ENCODE results near the gene OR10A3. TPM values are rescaled to one million over a fixed set of nuclear protein-coding genes. Genes with fewer than 3 reads are reported as not detected.

OR10A3 gene
- total RNA-seq, 4 donors from 2014 or later, result not detected

GRCh38 chr11:7910286-7910788, 31.2 kb downstream of the OR10A3 start:
- no peaks in the 10 kb centered on the region for H3K36me3 ChIP-seq
- H3K4me1 ChIP-seq, result no peaks in the 10 kb centered on the region
- no peak overlapping the region for H3K4me3 ChIP-seq
- H3K27me3 ChIP-seq, result no peaks in the 10 kb centered on the region
- no peaks in the 10 kb centered on the region for H3K9me3 ChIP-seq
- TF ChIP-seq POLR2A (IDR thresholded peaks at IDR 0.05), result no peak
- no peak for TF ChIP-seq CTCF (IDR thresholded peaks at IDR 0.05)
- no peak overlapping the region for H3K27ac ChIP-seq
- DNase-seq, result no peak

- Histone ChIP-seq H3K36me3 (no peaks in the 10 kb centered on the region), H3K27ac (no peak overlapping the region), H3K4me1 (no peaks in the 10 kb centered on the region), H3K27me3 (no peaks in the 10 kb centered on the region), H3K9me3 (no peaks in the 10 kb centered on the region), H3K4me3 (no peak overlapping the region)
- TF ChIP-seq CTCF (IDR thresholded peaks at IDR 0.05) (no peak), POLR2A (IDR thresholded peaks at IDR 0.05) (no peak)
- no peak for DNase-seq
Measured at GRCh38 chr11:7909585-7910285, 31.8 kb downstream of the OR10A3 start.

GRCh38 chr11:7907121-7907520, 34.4 kb downstream of the OR10A3 start:
- H3K27ac ChIP-seq, result no peak overlapping the region
- no peaks in the 10 kb centered on the region for H3K4me1 ChIP-seq
- H3K4me3 ChIP-seq, result no peak overlapping the region
- TF ChIP-seq CTCF (IDR thresholded peaks at IDR 0.05) (no peak), POLR2A (IDR thresholded peaks at IDR 0.05) (no peak)
- no peaks in the 10 kb centered on the region for H3K36me3 ChIP-seq
- no peak for DNase-seq
- H3K27me3 ChIP-seq, result no peaks in the 10 kb centered on the region
- no peaks in the 10 kb centered on the region for H3K9me3 ChIP-seq

GRCh38 chr11:7906481-7906880, 35.0 kb downstream of the OR10A3 start:
- no peaks in the 10 kb centered on the region for H3K27me3 ChIP-seq
- no peaks in the 10 kb centered on the region for H3K36me3 ChIP-seq
- TF ChIP-seq CTCF (IDR thresholded peaks at IDR 0.05) (no peak), POLR2A (IDR thresholded peaks at IDR 0.05) (no peak)
- H3K4me1 ChIP-seq, result no peaks in the 10 kb centered on the region
- no peak for DNase-seq
- no peak overlapping the region for H3K4me3 ChIP-seq
- H3K9me3 ChIP-seq, result no peaks in the 10 kb centered on the region
- H3K27ac ChIP-seq, result no peak overlapping the region

- no peak overlapping the region for H3K4me3 ChIP-seq
- H3K4me1 ChIP-seq, result no peaks in the 10 kb centered on the region
- H3K27me3 ChIP-seq, result no peaks in the 10 kb centered on the region
- H3K27ac ChIP-seq, result no peak overlapping the region
- no peaks in the 10 kb centered on the region for H3K9me3 ChIP-seq
- H3K36me3 ChIP-seq, result no peaks in the 10 kb centered on the region
- no peak for DNase-seq
- no peak for TF ChIP-seq CTCF (IDR thresholded peaks at IDR 0.05)
- TF ChIP-seq POLR2A (IDR thresholded peaks at IDR 0.05), result no peak
Measured at GRCh38 chr11:7905961-7906429, 35.5 kb downstream of the OR10A3 start.

Data from Peyer's patch (tissue), 4 donors.